Central memory CD4-positive, alpha-beta T cell (primary cell): ENCODE measurements around the gene ALPI.
"Not testable (repeated sequence)": the region's sequence is repeated elsewhere in the genome, so short reads cannot be mapped to it uniquely, and the experiment has no call there.

Experiments
- DNase-seq: peaks from one replicate; pipeline ENCODE4 v3.0.0; 2022
- total RNA-seq, 3 experiments: gene quantifications; one replicate each; lab custom pipeline; 2026; lab: John Stamatoyannopoulos, UW

ALPI gene
- 0 reads per million in 3 experiments for total RNA-seq

DNA sequence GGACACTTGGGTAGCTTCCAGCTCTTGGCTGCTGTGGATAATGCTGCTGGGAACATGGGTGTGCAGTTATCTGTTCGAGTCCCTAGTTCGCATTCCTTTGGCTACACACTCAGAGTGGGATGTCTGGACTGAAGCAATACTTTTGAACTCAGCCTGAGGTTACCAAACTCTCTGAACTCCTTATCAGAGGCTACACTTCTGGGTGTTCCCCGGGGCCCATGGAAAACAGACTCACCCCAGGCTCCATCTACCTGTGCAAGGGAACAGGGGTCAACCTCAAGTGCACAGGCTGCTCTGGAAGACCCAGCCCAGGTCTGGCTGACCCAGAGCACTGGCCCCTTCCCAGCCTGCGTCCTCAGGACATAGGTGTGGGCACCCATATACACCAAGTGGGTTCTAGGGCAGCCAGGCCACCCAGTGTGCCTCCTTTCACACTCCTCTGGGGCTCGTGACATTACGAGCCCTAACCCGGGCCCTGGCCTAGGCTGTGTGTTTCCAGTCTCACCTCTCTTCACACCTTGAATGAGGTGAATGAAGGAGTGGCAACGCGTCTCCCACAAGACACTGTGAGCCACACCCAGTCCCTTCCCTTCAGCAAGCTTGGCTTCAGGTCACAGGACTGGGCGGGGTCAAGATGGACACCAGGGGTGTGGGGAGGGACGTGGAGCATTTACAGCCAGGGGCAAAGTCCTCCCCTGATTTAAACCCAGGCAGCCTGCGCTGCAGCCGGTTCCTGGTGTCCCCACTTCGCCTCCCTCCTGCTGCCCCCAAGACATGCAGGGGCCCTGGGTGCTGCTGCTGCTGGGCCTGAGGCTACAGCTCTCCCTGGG, at the start of gene ALPI:
Gene ALPI, plus strand, starts transcription at position 728 of the 830 bp plus-strand sequence. Its CDS starts 47 bp downstream, at position 775.
- DNase-seq: no peak

DNA sequence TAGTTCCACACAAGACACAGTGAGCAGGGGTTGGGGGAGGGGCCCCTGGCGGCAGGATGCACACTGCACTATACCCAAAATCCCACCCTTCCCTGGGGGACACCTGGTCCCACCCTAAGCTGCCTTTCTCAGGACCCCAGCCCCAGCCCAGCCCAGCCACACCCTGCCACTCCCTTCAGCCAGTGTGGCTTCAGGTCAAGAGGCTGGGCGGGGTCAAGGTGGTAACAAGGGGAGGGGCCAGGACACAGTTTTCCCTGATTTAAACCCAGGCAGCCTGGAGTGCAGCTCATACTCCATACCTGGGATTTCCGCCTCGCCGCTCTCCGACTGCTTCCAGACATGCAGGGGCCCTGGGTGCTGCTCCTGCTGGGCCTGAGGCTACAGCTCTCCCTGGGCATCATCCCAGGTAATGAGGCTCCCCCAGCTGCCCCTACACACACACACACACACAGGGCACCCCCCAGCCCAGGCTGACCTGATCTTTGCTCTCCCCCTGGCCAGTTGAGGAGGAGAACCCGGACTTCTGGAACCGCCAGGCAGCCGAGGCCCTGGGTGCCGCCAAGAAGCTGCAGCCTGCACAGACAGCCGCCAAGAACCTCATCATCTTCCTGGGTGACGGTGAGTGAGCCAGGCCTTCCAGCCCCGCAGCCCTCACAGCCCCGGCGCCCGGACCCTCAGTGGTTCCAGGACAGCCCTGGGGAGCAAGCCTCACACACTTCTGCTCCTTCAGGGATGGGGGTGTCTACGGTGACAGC, 49.2 kb upstream of the ALPI start, which contains the start of gene ALPG:
Gene ALPG, plus strand, starts transcription at position 289 of the 755 bp plus-strand sequence. Its CDS starts 51 bp downstream, at position 340.
- DNase-seq: no peak

DNA sequence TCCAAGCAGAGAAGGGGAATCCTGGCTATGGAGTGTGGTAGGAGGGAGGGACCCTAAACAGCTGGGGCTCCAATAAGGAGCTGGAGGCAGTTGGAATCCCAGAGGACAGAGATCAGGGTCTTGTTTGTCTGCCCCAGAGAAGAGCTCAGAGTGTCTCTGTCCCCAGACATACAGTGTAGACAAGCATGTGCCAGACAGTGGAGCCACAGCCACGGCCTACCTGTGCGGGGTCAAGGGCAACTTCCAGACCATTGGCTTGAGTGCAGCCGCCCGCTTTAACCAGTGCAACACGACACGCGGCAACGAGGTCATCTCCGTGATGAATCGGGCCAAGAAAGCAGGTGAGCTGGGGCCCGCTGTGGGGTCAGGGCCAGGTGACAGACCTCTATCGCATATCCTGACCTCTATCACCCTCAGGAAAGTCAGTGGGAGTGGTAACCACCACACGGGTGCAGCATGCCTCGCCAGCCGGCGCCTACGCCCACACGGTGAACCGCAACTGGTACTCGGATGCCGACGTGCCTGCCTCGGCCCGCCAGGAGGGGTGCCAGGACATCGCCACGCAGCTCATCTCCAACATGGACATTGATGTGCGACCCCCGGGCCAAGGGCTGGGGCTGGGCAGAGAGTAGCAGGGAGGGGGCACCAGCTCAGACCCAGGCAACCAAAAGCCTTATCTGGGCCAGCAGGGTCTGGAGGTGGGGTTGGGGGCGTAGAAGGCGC, 48.4 kb upstream of the ALPI start:
- DNase-seq: not testable (repeated sequence)

GRCh38 chr2:232408269-232408668, 47.7 kb upstream of the ALPI start:
- DNase-seq: not testable (repeated sequence)

GRCh38 chr2:232409617-232410016, 46.3 kb upstream of the ALPI start:
- not testable (repeated sequence) for DNase-seq

- no peak for DNase-seq
These were observed 45.6 kb upstream of the ALPI start for GRCh38 chr2:232410238-232410900.

DNA sequence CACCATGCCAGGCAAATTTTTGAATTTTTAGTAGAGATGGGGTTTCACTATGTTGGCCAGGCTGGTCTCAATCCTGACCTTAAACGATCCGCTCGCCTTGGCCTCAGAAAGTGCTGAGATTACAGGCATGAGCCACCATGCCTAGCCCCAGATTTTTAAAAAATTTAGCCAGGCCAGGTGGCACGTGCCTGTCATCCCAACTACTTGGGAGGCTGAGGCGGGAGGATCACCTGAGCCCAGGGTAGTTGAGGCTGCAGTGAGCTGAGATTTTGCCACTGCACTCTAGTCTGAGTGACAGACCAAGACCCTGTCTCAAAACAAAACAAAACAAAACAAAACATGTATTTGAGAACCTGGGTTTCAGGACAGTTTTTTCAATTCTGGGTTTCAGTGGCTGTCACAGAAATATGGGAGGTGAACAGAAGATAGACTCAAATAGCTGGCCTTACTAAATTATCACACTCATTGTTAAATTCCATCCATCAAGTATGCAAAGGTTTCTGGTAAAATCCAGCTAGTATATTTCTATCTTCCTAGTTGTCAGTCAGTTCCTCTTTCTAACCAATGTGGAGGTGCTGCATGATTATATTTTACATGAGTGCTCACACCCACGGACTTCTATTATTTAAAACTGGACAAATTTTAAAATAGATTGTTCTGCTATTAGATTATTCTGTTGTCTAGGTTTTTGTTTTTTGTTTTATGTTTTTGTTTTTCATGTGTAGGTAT, 43.9 kb upstream of the ALPI start:
- DNase-seq: no peak

GRCh38 chr2:232412986-232413385, 43.0 kb upstream of the ALPI start:
- no peak for DNase-seq

DNA sequence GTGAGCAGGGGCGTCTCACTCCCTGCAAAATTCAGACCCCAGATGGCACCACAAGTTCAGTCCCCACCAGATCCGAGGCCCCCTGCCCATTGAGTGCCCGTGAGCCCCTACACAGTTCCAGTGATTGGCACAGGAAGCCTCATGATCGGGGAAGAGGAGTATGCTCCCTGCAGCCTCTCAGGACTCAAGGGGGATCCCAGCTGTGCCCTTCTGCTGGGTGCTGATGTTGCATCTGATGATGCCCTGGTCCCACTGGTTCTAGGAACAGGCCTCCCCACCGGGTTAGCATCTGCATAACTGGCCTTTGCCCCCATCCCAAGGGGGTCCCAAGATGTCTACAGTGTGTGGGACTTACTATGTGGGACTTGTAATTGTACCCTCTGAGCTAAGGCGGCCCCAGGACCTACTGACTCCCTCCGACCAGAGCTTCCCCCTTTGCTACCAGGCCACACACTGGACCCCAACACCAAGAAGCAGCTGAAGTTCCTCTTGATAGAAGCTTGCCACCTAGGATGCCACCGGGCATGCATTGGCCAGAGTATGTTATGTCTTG, 40.7 kb upstream of the ALPI start:
- DNase-seq: no peak

- DNase-seq: no peak
These were observed 40.0 kb upstream of the ALPI start for GRCh38 chr2:232415736-232416520.

DNA sequence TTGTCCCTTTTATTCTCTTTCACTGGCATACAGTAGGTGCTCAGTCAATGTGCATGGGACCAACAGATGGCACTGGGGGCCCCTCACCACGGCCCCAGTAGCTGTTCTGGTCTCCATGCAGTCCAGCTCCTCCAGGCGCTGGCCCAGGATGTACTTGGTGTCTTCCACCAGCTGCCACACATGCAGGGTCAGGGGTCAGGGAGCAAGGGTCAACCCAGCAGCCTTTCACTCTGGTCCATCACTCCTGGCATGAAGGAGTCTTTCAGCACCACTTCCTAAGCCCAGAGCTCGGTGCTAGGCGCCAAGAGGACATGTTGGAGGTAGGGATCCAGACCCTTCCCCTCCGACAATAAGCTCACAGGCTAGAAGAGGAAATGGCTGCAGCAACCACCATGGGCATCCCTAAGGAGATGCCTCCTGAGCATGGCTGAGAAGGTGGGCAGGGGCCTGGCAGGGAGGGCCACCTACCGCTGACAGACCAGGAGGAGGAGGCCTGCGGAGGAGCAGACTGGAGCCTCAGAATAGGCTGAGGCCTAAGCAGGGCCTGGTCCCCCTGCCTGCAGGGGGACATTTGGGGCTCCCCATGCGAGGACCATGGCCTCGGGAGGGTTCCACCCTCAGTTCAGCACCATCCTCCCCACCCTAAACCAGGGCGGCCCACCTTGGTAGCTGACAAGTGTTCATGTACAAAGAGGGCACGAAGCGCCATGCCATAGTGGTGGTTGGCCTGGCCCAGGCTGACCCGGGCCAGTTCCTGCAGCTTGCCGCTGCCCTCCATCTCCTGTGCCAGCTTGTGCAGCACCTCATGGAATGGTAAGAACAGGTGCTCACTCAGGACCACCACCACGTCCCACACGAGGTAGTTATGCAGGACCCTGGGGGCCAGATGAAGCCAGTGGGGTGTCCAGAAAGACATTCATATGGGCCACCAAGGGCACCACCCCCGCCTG, 39.2 kb upstream of the ALPI start:
- DNase-seq: no peak

- DNase-seq: no peak
These were observed 38.5 kb upstream of the ALPI start for GRCh38 chr2:232417489-232417888.

- no peak for DNase-seq
These were observed 37.9 kb upstream of the ALPI start for GRCh38 chr2:232418056-232418455.

DNA sequence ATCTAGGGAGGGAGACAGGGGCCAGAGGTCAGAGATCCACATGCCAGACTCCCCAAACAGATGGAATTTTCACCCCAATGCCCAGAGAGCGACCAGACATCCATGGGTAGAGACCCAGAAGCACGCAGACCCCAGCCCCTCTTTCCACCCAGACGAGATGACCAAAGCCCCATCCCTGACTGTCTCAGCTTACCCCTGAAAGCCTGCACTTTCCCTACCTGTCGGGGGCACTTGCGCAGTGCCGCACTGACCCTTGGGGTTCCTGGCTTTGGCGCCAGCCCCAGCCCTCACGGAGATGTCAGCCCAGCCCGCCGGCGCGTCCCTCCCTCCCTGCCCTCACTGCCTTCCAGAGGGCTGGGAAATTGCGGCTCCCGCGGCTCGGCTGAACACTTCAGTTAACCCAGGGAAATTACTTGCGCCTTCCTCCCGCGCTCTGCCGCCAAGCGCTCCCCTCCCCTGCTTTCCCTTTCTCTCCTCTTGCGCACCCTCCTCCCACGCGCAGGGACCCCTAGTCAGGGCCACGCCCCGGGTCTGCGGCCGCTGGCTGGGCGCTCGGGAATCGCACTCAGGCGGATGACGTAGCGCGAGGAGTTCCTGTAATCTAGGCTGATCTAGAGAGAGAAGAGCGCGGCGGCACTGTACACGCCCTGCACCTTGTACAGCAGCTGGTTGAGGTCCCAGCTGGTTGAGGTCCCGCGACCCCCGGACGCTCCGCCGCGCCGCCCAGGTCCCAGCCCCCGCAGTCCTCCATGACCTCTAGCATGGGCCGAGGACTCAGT, 37.3 kb upstream of the ALPI start:
- DNase-seq: no peak

DNA sequence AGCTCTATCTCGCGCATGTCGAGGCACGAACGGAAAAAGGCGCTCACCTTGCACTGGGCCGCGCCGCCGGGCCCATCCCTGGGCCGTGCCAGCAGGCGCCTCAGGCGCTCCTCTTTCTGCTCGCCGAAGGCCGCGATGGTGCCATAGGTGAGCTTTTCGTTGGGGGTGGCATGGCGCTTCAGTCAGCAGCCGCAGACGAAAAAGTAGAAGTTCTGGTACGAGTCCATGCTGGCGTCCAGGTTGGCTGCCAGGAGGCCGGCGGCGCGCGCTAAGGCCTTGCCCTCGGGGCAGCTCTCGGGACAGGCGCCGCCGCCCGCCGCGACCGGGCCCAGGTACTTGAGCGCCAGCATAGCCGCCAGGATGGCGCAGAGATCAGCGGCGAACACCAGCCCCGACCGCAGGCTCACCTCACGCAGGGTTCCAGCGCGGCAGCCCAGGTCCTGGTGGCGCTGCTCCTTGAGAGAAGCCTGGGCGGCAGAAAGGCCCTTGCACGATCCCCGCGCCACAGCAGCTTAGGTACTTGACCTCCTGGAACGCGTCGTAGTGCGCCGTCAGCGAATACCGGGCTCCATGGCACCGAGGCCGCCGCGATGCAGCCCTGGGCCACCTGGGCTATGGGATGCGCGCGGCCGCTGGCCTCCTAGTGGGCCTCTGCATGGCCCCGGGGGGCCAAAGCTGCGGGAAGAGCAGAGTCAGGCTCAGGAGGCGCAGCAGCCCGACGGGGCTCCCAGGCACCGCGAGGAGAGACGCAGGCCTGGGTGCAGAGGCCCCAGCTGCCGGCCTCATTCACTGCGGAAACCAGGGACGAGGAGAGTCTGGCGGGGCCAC, 36.5 kb upstream of the ALPI start:
- DNase-seq: no peak

DNA sequence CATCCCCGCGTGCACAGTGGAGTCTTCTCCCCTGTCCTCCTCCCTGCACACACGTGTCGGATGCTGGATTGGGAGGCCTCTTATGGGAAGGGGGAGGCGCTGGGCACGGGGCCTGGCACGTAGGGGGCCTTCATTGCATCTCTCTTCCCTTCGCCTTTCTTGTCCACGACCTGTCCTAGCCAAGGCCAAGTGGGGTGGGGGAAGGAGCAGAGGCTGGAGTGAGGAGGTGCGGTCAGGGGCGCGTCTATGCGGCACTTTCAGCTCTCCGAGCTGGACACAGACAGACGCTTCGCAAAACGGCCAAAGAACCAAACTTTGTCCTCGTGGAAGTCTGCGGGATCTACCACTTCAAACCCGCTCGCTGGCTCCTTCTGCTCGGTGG, 35.9 kb upstream of the ALPI start:
- DNase-seq: no peak

DNA sequence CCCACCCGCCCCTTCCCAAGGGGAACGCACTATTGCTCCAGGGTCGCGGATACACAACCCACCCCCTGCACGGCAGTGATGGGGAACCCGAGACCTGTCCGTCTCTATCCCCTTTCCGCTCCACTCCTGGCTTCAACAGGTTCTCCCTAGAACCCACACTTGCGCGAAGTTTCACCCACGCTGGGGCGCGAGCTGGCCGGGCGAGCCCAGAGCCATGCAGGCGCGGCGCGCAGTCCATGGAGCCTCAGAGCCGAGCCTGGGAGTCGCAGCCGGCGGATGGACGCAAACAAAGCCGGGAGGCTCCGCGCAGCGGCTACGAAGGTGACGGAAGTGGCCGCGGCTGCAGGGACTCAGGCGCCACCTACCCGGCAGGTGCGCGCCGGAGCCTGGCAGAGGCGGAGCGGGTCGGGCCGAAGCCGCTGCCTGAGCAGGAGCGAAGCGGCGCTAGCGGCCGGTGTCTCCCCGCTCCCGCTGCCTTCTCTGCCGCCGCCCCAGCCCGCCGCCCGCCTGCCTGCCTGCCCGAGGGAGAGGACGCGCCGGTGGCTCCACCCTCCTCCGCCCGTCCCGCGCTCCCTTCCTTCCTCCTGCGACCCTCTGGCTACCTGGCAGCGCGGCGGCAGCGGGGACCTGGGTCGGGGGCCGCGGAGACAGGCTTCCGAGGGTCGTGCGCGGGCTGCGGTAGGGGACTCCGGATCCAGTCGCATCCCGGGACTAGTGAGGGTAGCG, 35.3 kb upstream of the ALPI start:
- DNase-seq: no peak
